Neutrophil (primary cell): Measurements from ENCODE around the gene LAMA3.

Source experiments
- H3K27ac ChIP-seq: fragments of 200-600 bp; sonication (generic); 2 replicates; pipeline ENCODE4 v1.5.1; 2016; ENCODE audit warnings: mild to moderate bottlenecking, moderate library complexity
- H3K27me3 ChIP-seq: fragments of 200-600 bp; sonication (generic); 2 replicates; pipeline ENCODE4 v1.6.0; 2016; ENCODE audit warnings: mild to moderate bottlenecking
- H3K36me3 ChIP-seq: fragments of 200-600 bp; sonication (generic); 2 replicates; pipeline ENCODE4 v1.5.1; 2017
- H3K4me1 ChIP-seq, 2 experiments: fragments of 200-600 bp in 1 of 2; sonication (generic) in 1 of 2; 1 replicate in 1 of 2; 2 replicates in 1 of 2; pipeline versions ENCODE4 v1.5.1 to v1.6.1; 2013 to 2016; ENCODE audit warnings: low read depth in 1 of 2, low read length in 1 of 2, mild to moderate bottlenecking in 1 of 2, moderate library complexity in 1 of 2; ENCODE audit not compliant: control insufficient read depth in 1 of 2, insufficient read depth in 1 of 2
- H3K4me3 ChIP-seq, 2 experiments: fragments of 200-600 bp in 1 of 2; sonication (generic) in 1 of 2; 1 replicate in 1 of 2; 2 replicates in 1 of 2; pipeline ENCODE4 v1.5.1; 2013 to 2016; ENCODE audit warnings: low read depth in 1 of 2, low read length in 1 of 2, mild to moderate bottlenecking in 1 of 2, moderate library complexity in 1 of 2
- H3K9me3 ChIP-seq: fragments of 200-600 bp; sonication (generic); 2 replicates; pipeline ENCODE4 v1.5.1; 2016
- TF ChIP-seq, protein P1 (sequence below): fragments of 200-600 bp; sonication (generic); IDR thresholded peaks from 2 replicates; pipeline ENCODE4 v1.5.1; 2016; ENCODE audit warnings: antibody characterized with exemption

LAMA3 gene, protein sequence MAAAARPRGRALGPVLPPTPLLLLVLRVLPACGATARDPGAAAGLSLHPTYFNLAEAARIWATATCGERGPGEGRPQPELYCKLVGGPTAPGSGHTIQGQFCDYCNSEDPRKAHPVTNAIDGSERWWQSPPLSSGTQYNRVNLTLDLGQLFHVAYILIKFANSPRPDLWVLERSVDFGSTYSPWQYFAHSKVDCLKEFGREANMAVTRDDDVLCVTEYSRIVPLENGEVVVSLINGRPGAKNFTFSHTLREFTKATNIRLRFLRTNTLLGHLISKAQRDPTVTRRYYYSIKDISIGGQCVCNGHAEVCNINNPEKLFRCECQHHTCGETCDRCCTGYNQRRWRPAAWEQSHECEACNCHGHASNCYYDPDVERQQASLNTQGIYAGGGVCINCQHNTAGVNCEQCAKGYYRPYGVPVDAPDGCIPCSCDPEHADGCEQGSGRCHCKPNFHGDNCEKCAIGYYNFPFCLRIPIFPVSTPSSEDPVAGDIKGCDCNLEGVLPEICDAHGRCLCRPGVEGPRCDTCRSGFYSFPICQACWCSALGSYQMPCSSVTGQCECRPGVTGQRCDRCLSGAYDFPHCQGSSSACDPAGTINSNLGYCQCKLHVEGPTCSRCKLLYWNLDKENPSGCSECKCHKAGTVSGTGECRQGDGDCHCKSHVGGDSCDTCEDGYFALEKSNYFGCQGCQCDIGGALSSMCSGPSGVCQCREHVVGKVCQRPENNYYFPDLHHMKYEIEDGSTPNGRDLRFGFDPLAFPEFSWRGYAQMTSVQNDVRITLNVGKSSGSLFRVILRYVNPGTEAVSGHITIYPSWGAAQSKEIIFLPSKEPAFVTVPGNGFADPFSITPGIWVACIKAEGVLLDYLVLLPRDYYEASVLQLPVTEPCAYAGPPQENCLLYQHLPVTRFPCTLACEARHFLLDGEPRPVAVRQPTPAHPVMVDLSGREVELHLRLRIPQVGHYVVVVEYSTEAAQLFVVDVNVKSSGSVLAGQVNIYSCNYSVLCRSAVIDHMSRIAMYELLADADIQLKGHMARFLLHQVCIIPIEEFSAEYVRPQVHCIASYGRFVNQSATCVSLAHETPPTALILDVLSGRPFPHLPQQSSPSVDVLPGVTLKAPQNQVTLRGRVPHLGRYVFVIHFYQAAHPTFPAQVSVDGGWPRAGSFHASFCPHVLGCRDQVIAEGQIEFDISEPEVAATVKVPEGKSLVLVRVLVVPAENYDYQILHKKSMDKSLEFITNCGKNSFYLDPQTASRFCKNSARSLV (N-terminal part only)

DNA sequence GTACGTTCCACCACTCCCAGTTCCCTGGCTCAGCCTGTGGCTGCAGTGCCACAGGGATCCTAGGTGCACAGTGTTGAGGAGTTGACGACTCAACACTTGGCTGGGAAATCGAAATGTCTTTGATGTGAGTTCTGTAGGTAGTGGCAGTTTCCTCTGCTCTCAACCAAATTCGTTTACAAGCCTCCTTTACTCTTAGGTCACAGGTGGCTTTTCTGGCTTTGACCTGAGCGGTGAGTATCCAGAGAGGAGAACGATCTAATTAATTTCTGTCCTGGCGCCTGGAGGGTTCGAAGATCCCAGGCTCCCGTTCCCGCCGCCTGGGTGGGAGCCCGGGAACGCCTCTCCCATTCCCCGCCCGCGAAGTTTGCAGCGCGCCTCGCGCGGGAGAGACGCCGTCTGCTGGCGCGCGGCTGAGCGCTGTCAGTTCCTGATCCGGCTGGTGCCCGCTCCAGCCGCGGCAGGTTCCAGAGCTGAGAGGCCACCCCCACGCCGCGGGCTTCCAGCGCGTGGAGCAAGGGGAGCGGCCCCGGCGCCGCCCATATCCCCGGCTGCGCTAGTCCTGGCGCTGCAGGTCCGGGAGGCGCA is at the start of gene LAMA3:
Gene LAMA3, plus strand, starts transcription at position 423 of the 585 bp plus-strand sequence. CDS start 231 bp downstream, outside the sequence.
- Histone ChIP-seq H3K36me3 (no peaks in the 10 kb centered on the region), H3K4me1 (peaks cover 6 to 14% of the 10 kb centered on the region in 2 experiments), H3K4me3 (peak within 1 kb of the TSS; percentile 15 to 30), H3K27ac (no peak within 1 kb of the TSS), H3K27me3 (peaks cover 98% of the 10 kb centered on the region), H3K9me3 (no peaks in the 10 kb centered on the region)
- TF ChIP-seq, protein P1, sequence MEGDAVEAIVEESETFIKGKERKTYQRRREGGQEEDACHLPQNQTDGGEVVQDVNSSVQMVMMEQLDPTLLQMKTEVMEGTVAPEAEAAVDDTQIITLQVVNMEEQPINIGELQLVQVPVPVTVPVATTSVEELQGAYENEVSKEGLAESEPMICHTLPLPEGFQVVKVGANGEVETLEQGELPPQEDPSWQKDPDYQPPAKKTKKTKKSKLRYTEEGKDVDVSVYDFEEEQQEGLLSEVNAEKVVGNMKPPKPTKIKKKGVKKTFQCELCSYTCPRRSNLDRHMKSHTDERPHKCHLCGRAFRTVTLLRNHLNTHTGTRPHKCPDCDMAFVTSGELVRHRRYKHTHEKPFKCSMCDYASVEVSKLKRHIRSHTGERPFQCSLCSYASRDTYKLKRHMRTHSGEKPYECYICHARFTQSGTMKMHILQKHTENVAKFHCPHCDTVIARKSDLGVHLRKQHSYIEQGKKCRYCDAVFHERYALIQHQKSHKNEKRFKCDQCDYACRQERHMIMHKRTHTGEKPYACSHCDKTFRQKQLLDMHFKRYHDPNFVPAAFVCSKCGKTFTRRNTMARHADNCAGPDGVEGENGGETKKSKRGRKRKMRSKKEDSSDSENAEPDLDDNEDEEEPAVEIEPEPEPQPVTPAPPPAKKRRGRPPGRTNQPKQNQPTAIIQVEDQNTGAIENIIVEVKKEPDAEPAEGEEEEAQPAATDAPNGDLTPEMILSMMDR: no peak

DNA sequence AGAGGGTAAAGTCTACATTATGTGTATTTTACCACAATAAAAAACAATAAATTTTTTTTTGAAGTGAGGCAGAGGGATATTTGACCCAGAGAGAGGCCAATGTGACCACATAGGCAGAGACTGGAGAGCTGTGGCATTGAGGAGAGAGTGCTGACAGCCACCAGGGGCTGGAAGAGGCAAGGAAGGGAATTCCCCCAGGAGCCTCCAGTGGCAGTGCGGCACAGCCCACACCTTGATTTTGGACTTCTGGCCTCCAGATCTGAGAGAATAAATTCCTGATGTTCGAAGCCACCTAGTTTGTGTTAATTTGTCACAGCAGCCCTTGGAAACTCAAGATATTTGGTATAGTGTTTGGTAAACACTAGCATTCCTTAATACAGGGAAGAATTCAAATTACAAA is 49.2 kb upstream of the LAMA3 start:
- no peaks in the 10 kb centered on the region for H3K4me1 ChIP-seq
- H3K27me3 ChIP-seq: peaks cover 17% of the 10 kb centered on the region
- no peaks in the 10 kb centered on the region for H3K36me3 ChIP-seq
- H3K27ac ChIP-seq: no peak overlapping the region
- TF ChIP-seq, protein P1: no peak
- no peaks in the 10 kb centered on the region for H3K9me3 ChIP-seq
- H3K4me3 ChIP-seq: no peak overlapping the region

DNA sequence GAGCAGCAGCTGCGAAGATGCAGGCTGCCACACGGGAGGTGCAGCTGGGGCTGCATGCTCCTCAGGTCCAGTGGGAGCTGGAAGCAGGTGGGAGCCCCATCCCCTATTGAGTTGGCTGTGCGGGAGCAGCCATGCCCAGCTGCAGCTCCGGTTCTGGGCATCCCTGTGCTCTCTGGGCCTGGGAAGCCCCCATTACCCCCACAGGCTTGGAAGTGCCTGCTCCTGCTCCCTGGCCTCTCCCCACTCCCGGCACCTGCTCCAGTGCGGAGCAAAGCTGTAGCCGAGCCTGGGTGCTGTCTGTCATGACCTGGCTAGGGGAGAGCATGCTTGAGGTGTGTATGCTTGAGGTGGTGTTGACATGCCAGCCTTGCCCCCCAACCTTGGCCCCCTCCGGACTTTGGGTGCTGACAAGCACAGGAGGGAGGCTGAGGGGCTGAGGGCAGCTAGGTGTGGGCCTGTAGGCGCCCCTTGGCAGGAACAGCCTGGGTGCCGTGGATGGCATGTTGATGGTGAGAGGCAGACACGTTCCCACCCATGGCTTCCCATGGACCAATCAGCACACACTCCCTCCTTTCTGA is 48.0 kb upstream of the LAMA3 start:
- no peak overlapping the region for H3K4me3 ChIP-seq
- TF ChIP-seq, protein P1: no peak
- no peak overlapping the region for H3K27ac ChIP-seq
- H3K9me3 ChIP-seq: no peaks in the 10 kb centered on the region
- H3K36me3 ChIP-seq: no peaks in the 10 kb centered on the region
- H3K4me1 ChIP-seq: no peaks in the 10 kb centered on the region
- peaks cover 18% of the 10 kb centered on the region for H3K27me3 ChIP-seq

DNA sequence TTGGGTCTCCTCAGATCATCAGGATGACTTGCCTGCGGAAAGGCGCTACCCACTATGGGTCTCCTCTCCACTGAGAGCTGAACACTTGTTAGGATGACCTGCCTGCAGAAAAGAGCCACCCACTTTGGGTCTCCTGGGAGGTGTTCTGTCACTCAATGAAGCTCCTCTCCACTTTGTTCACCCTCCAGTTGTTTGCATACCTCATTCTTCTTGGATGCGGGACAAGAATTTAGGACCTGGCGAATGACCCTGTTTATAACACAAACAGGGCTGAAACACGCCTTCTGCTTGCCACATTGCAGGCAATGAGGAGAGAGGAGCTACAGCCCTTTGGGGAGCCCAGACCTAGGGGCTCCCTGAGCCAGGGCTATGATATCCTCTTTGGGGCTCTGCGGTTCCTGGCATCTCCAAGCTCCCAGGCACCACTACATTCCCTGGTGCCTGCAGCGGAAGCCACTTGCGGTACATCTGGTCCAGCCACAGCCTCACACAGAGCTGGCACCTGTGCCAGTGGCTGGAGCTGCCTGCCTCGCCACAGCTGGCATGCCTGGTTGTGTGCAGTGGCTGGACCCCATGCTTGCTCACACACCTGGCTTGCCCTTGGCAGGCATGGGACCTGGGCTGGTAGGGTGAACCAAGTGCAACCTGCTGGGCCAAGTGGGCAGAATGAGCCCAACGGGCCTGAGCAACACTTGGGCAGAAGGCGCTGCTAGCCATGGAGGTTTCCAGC is 47.2 kb upstream of the LAMA3 start:
- Histone ChIP-seq H3K4me1 (no peaks in the 10 kb centered on the region), H3K27ac (no peak overlapping the region), H3K9me3 (no peaks in the 10 kb centered on the region), H3K36me3 (no peaks in the 10 kb centered on the region), H3K27me3 (peaks cover 10% of the 10 kb centered on the region), H3K4me3 (no peak overlapping the region)
- TF ChIP-seq, protein P1: no peak
